Ovary (tissue), 3 donors: ENCODE measurements around the gene FAM53A.

Experiments used
- CTCF ChIP-seq, 3 donors: fragments of 450-650 bp in 2 of 3; fragments of 200-600 bp in 1 of 3; IDR thresholded peaks; one replicate each; pipeline versions ENCODE4 v1.5.1 to v1.8.0; 2016 to 2022; ENCODE audit warnings: antibody characterized with exemption in 3 of 3, mild to moderate bottlenecking in 1 of 3
- POLR2A ChIP-seq: fragments of 450-650 bp; IDR thresholded peaks from one replicate; pipeline ENCODE4 v1.6.1; 2017; ENCODE audit warnings: antibody characterized with exemption, mild to moderate bottlenecking, moderate library complexity
- donor health status: DM: no; HTN: no; CAD: no.

- TF ChIP-seq CTCF (IDR thresholded peaks at IDR 0.05), result no peak
- no peak for TF ChIP-seq POLR2A
Measured at GRCh38 chr4:1624519-1624910, 59.6 kb downstream of the FAM53A start.
